Left cardiac atrium (tissue), 4 donors: ENCODE measurements around the gene NOP10. TPM values are rescaled to one million over a fixed set of nuclear protein-coding genes. Genes with fewer than 3 reads are reported as not detected.
A peak's percentile ranks its signal among the peaks of the same experiment; 100 is the strongest.
"Not testable (repeated sequence)": the region's sequence is repeated elsewhere in the genome, so short reads cannot be mapped to it uniquely, and the experiment has no call there.

Experiments
- ATAC-seq, 2 donors: fragments of 200-7000 bp; cut with Tn5 transposase; one replicate each; pipeline ENCODE4 v1.9.1; 2020; ENCODE audit warnings: mild to moderate bottlenecking in 2 of 2, moderate library complexity in 2 of 2
- DNase-seq: peaks from one replicate; pipeline ENCODE4 v3.0.0-alpha.2; 2020
- intact Hi-C, 2 donors: fragments of 100-400 bp; cut with DNase I; formaldehyde crosslinking; loops; one replicate each; pipeline versions ENCODE4 v1.14.1 to v1.15.1; 2022 to 2023
- total RNA-seq, 2 donors: library from RNA; stranded (reverse); fragmentation: NEBNext Ultra II Directional; extraction: Animal tissue kit (Norgen Biotek cat#: 25700); gene quantifications; one replicate each; pipeline ENCODE4 v1.2.1, GENCODE V29; 2021
- donor health status: DM: no; HTN: yes; CAD: no.
- donor health status: DM: no; HTN: yes; CAD: no; lungs with severe emphysema.
- donor health status: DM: yes; HTN: yes; CAD: no.
- donor health status: Dilated cardiomyopathy.

The NOP10 gene
- total RNA-seq, 2 donors from 2014 or later, result 109 to 117 TPM

GRCh38 chr15:34362047-34362773 is 19.3 kb upstream of the NOP10 start:
- intact Hi-C loops, result loop anchor here in 1 of 2 donors (10.0 kb wide), 1 partner anchor 257 kb away; the partner anchor contains the start of genes EMC7 and PGBD4
- ATAC-seq, result no peak
- DNase-seq, result peak; percentile 50

DNA sequence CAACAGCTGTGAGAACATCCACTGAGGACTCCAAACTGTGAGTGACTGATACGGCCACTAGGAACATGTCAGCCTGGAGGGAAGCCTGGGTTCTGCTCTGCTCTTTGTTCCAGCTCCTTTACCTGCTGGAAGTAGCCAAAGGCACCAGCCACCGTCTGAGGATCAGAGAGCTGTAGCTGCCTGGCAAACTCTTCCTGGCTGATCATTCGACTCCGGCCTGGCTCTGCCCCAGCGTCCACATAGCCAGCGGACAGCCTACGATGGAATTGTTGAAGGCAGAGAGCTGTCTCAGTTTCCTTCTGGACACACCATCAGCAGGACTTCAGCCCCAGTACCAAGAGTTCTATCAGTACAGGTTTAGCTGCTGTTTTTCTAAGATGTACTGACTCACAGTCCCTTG is 18.3 kb upstream of the NOP10 start:
- intact Hi-C loops, result loop anchor here in 1 of 2 donors (10.0 kb wide), 1 partner anchor 256 kb away; the partner anchor contains the start of genes EMC7 and PGBD4
- no peak for DNase-seq
- ATAC-seq, result no peak

GRCh38 chr15:34360298-34360697 is 17.4 kb upstream of the NOP10 start:
- no peak for DNase-seq
- intact Hi-C loops, result loop anchor here in 1 of 2 donors (10.0 kb wide), 1 partner anchor 255 kb away; the partner anchor contains the start of genes EMC7 and PGBD4
- no peak for ATAC-seq

DNA sequence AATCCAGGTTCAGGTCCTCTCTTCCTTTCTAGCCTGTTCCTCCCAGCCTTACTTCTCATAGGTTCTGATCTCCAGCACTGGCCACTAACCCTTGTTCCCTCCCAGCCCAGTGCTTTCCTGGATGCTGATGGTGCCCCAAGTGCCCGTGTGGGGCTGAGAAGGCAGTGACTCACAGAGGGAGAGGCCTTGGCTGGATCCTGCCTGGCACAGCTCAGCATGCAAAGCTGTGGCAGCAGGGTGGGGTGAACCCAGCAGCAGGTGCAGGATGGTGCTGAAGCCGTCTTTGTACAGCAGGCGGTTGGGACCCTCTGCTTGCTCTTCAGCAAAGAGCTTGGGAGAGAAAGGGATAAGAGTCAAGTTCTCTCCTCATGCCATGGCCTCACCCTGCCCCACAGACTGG is 16.5 kb upstream of the NOP10 start:
- ATAC-seq (no peak), DNase-seq (no peak)
- intact Hi-C loops, result no loop called here

DNA sequence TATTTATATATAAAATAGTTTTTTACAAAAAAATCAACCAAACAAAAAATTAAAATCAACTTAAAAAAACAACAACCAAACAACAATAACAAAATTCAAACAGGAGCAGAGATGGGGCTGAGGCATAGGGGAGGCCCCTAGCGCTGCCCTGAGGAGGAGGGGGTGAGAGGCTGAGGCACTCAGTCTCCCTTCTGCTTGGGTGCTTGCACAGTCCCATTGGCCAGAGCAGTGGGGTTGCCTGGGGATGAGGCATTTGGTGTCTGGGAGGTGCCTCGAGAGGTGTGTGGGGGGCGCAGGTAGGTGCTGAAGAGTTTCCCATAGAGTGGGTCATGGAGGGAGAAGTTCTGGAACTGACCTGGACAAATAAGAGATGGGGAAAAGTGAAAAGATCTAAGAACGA is 16.0 kb upstream of the NOP10 start:
- ATAC-seq, result no peak
- intact Hi-C loops, result no loop called here
- DNase-seq, result no peak

DNA sequence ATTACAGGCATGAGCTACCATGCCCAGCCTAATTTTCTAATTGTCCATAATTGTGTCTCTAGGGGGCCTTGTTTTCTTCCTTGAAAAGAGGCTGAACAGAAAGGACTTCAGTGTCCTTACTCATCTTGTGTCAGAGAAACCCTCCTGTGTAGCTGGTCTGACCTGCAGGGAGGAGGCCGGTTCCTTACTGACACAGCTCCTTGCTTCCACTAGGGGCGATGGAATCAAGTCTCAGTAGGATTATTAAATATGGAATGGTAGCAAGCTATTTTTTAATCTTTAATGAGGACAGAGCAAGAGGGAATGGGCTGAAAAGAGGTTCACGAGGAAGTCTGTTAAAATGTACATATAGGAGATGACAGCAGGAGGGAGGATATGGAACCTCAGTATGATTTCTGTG is 15.4 kb upstream of the NOP10 start:
- ATAC-seq (no peak), DNase-seq (no peak)
- intact Hi-C loops, result no loop called here

DNA sequence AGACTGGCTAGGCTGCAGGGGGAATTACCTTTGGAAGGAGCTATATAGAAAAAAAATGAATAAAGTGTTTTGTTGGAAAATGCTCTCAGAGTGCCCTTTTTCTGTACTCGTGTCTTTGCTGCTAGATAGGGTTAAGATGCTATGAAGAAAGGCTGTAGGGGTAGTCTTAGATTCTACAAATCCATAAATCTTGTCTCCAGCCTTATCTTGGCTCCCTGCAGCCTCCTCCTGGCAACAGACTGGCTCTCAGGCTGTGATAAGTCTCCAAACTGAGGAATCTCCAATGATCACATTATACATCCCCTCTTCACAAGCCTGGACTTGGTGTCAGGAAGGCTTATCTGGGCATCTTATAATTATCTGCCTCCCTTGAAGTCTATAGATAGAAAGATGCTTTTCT is 14.7 kb upstream of the NOP10 start:
- no peak for DNase-seq
- ATAC-seq, result no peak
- intact Hi-C loops, result no loop called here

DNA sequence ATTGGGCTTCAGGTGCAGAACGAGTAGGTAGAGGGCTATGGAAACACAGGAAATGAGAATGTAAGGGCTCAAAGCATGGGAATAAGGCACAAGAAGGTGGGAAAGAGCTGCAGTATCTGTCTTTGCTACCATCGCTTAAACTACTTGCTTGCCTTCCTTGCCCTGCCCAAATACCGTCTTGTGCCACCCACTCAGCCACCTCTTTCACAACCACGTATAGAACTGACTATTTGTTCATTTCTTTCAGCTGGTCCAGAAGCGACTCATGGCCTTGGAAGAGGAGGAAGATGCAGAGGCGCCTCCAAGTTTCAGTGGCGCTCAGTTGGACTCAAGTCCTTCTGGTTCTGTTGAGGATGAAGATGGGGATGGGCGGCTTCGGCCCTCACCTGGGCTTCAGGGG is 12.3 kb upstream of the NOP10 start:
- DNase-seq (no peak), ATAC-seq (no peak)
- intact Hi-C loops, result no loop called here

DNA sequence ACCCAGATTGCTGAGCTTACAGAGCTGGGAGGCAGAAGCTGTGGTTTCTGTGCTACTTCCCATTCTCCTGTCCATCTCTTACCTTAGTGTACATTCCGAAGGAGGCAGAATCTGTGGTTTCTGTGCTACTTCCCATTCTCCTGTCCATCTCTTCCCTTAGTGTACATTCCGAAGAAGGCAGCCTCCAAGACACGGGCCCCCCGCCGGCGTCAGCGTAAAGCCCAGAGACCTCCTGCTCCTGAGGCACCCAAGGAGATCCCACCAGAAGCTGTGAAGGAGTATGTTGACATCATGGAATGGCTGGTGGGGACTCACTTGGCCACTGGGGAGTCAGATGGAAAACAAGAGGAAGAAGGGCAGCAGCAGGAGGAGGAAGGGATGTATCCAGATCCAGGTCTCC is 11.3 kb upstream of the NOP10 start:
- intact Hi-C loops, result no loop called here
- ATAC-seq (no peak), DNase-seq (no peak)

DNA sequence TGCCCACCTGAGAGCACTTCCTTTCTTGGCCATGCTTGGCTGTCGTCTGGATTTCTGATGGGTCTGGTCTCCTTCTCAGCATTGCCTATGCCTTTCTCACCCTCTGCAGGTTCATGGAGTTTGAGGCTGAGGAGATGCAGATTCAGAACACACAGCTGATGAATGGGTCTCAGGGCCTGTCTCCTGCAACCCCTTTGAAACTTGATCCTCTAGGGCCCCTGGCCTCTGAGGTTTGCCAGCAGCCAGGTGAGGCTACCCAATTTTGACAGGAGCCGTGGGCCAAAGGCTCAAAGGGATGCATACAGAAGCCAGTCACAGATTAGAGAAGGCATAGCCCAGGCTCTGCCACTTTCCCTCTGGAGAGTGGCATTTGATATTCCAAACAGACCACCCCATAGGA is 10.7 kb upstream of the NOP10 start:
- intact Hi-C loops, result no loop called here
- ATAC-seq, result no peak
- no peak for DNase-seq

- intact Hi-C loops, ATAC-seq, DNase-seq: not testable (repeated sequence)
Measured at GRCh38 chr15:34352996-34353395, 10.1 kb upstream of the NOP10 start.

- DNase-seq, result no peak
- ATAC-seq, result no peak
- intact Hi-C loops, result no loop called here
Measured at GRCh38 chr15:34349769-34350168, 6.8 kb upstream of the NOP10 start.

DNA sequence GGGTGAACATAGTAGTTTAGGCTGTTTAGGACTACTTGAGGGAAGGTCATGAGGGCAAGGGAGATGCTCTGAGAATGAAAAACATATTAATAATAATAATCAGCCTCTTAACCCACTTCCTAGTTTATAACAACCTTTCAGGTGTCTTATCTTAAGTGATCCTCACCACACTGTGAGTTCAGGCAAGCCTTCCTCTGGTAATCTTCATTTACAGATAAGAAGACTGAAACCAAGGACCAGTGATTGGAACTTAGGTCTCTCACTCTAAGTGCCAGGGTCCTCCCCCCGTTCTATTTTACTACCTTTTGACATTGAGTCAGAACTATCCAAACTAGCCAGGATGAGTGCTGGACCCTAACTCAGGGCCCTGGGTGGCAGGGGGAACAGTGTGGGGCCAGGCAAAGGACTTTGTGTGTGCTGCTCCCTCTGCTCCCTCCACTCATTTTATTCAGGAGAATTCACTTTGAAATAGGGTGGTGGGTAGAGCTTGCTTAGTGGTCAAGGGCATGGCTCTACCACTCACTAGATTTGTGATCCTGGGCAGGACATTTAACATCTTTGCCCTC is 5.9 kb upstream of the NOP10 start:
- intact Hi-C loops, result no loop called here
- ATAC-seq (no peak), DNase-seq (no peak)

DNA sequence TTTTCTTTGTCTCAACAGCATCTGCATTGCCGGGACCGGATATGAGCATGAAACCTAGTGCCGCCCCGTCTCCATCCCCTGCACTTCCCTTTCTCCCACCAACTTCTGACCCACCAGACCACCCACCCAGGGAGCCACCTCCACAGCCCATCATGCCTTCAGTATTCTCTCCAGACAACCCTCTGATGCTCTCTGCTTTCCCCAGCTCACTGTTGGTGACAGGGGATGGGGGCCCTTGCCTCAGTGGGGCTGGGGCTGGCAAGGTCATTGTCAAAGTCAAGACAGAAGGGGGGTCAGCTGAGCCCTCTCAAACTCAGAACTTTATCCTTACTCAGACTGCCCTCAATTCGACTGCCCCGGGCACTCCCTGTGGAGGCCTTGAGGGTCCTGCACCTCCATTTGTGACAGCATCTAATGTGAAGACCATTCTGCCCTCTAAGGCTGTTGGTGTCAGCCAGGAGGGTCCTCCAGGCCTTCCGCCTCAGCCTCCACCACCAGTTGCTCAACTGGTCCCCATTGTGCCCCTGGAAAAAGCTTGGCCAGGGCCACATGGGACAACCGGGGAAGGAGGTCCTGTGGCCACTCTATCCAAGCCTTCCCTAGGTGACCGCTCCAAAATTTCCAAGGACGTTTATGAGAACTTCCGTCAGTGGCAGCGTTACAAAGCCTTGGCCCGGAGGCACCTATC is 5.2 kb upstream of the NOP10 start:
- no peak for ATAC-seq
- intact Hi-C loops, result no loop called here
- DNase-seq, result no peak

GRCh38 chr15:34342213-34342736 is 661 bp downstream of the NOP10 start:
- ATAC-seq, intact Hi-C loops, DNase-seq: not testable (repeated sequence)

DNA sequence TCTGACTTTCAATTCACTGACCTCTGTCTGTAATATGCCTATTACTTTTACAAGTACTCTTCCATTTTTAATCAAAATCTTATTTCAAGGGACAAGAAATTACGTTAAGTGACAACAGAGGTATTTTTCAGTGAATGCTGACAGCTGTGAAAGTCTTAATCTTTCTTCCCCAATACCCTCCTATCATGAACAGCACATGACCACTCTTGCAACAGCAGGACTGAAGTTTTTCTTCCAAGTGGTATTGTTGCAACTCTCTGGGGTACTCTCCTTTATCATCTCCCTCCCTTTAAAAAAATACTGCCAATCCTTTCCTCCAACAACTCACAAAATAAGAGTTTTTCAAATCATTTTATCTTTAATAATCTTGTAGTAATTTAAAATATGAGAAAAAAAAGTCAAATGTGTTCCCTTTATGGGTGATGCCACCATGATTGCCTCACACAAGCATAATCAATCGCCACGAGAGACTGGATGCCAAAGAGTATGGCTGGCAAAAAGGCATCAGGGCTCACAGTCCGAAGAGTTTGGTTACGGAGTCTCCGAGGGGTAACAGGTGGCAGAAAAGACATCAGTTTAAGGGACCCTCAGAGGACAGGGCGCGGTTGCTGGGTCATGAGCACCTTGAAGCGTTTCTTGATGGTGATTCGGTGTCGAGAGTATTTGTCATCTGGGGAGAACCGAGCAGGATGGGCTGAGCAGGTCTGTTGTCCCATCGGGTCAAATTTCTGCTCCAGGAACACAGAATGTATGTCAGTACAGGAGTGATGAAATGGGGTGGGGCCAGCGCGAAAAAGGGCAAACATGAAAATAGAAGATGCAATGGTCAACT is 1.3 kb downstream of the NOP10 start:
- intact Hi-C loops, result no loop called here
- no peak for ATAC-seq
- no peak for DNase-seq

DNA sequence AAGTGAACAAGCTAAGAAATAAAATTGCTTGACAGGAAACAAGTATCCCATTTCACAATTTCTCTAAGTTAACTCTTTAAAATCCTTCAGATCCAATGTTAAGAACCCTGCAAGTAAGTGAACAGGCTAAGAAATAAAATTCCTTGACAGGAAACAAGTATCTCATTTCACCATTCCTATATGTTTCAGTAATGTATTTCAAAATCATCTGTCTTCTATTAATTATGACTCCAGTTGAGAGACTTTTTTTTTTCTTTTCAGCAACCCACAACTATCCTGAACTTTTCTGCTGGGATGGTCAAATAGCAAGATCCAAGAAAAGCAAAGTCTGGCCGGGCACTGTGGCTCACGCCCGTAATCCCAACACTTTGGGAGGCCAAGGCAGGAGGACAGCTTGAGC is 3.0 kb downstream of the NOP10 start:
- intact Hi-C loops, result no loop called here

GRCh38 chr15:34338347-34338746 is 4.6 kb downstream of the NOP10 start:
- no peak for DNase-seq
- intact Hi-C loops, result no loop called here
- ATAC-seq, result no peak

More for the DNA sequence above, 3.0 kb downstream of the NOP10 start:
- ATAC-seq (no peak), DNase-seq (no peak)

- DNase-seq (peak; percentile 93), ATAC-seq (peak; percentile 98)
- intact Hi-C loops, result no loop called here
Measured at GRCh38 chr15:34337557-34338306, 5.2 kb downstream of the NOP10 start, which contains the start of gene SLC12A6. Gene SLC12A6 (minus strand): TSS chr15:34337781. CDS start chr15:34336680, 1,101 bp downstream.
